GM10266 (cell line): Measurements from ENCODE around the gene ECHDC1.

ENCODE experiments used
- DNase-seq: peaks from one replicate; pipeline ENCODE4 v3.0.0; 2012; ENCODE audit errors: extremely low spot score
- CTCF ChIP-seq: IDR thresholded peaks from 2 replicates; pipeline ENCODE4 v1.5.1; 2012; ENCODE audit warnings: mild to moderate bottlenecking, low read depth; ENCODE audit not compliant: control insufficient read depth, insufficient read depth; ENCODE audit errors: missing control alignments

ECHDC1 gene

GRCh38 chr6:127349980-127350379 lies 6.6 kb upstream of the ECHDC1 start:
- DNase-seq = no peak

GRCh38 chr6:127348028-127348661 lies 4.7 kb upstream of the ECHDC1 start:
- no peak for DNase-seq
- no peak for TF ChIP-seq CTCF

More at GRCh38 chr6:127349980-127350379, 6.6 kb upstream of the ECHDC1 start:
- no peak for TF ChIP-seq CTCF

GRCh38 chr6:127347178-127347577 lies 3.8 kb upstream of the ECHDC1 start:
- DNase-seq = no peak
- TF ChIP-seq CTCF = no peak

- no peak for TF ChIP-seq CTCF
- DNase-seq = no peak
These were observed 2.1 kb upstream of the ECHDC1 start for GRCh38 chr6:127345521-127345920.

GRCh38 chr6:127343809-127344659 lies 625 bp upstream of the ECHDC1 start:
- TF ChIP-seq CTCF = no peak
- DNase-seq = no peak

GRCh38 chr6:127342296-127342945 lies 988 bp downstream of the ECHDC1 start:
- no peak for TF ChIP-seq CTCF
- no peak for DNase-seq
